Measurements from ENCODE around the gene CDH4.

DNA sequence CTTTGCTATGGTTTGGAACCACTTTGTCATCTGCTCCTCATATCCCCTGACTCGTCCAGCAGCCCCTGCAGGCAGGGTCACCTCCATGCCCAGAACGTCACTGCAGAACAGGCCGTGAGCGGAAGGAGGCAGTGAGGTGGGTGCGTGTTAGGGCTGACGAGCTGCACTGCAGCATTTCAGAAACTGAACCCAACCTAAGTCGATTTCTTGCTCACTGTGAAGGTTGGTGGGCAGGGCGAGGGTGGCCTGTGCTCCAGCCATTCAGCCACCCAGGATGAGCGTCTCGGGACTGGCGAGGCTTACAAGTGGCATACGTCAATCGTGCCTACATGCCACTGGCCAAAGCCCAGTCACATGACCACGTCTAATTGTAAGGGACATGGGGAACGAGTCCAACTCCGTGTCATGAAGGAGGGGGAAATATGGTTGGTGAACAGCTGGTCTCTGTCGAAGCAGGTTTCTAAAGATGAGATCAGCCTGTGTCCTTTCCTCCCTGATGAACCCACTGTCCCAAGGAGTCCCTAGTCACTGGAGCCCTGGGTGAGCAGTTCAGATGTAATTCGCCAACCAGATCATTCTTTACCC lies 524.5 kb downstream of the CDH4 start:
- TF ChIP-seq CEBPB (IDR thresholded peaks at IDR 0.05), result no peak
- no peak for TF ChIP-seq TAF1 (IDR thresholded peaks at IDR 0.05; ENCODE audit: low read depth)
- no peak for TF ChIP-seq RAD21 (IDR thresholded peaks at IDR 0.05; ENCODE audit: low read depth)
- TF ChIP-seq, protein P1, sequence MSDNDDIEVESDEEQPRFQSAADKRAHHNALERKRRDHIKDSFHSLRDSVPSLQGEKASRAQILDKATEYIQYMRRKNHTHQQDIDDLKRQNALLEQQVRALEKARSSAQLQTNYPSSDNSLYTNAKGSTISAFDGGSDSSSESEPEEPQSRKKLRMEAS (IDR thresholded peaks at IDR 0.05), result no peak
- TF ChIP-seq, protein P2, sequence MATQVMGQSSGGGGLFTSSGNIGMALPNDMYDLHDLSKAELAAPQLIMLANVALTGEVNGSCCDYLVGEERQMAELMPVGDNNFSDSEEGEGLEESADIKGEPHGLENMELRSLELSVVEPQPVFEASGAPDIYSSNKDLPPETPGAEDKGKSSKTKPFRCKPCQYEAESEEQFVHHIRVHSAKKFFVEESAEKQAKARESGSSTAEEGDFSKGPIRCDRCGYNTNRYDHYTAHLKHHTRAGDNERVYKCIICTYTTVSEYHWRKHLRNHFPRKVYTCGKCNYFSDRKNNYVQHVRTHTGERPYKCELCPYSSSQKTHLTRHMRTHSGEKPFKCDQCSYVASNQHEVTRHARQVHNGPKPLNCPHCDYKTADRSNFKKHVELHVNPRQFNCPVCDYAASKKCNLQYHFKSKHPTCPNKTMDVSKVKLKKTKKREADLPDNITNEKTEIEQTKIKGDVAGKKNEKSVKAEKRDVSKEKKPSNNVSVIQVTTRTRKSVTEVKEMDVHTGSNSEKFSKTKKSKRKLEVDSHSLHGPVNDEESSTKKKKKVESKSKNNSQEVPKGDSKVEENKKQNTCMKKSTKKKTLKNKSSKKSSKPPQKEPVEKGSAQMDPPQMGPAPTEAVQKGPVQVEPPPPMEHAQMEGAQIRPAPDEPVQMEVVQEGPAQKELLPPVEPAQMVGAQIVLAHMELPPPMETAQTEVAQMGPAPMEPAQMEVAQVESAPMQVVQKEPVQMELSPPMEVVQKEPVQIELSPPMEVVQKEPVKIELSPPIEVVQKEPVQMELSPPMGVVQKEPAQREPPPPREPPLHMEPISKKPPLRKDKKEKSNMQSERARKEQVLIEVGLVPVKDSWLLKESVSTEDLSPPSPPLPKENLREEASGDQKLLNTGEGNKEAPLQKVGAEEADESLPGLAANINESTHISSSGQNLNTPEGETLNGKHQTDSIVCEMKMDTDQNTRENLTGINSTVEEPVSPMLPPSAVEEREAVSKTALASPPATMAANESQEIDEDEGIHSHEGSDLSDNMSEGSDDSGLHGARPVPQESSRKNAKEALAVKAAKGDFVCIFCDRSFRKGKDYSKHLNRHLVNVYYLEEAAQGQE (IDR thresholded peaks at IDR 0.05; ENCODE audit: low read depth), result no peak
- no peak for TF ChIP-seq NFIC (IDR thresholded peaks at IDR 0.05)
- no peak for TF ChIP-seq EP300 (IDR thresholded peaks at IDR 0.05; ENCODE audit: borderline replicate concordance)
- TF ChIP-seq, protein P3, sequence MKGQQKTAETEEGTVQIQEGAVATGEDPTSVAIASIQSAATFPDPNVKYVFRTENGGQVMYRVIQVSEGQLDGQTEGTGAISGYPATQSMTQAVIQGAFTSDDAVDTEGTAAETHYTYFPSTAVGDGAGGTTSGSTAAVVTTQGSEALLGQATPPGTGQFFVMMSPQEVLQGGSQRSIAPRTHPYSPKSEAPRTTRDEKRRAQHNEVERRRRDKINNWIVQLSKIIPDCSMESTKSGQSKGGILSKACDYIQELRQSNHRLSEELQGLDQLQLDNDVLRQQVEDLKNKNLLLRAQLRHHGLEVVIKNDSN (IDR thresholded peaks at IDR 0.05), result no peak
- no peak for TF ChIP-seq YY1 (IDR thresholded peaks at IDR 0.05; ENCODE audit: low read depth)
- no peak for TF ChIP-seq EGR1 (IDR thresholded peaks at IDR 0.05)
- no peak for TF ChIP-seq TCF12 (IDR thresholded peaks at IDR 0.05; ENCODE audit: low read depth)
- TF ChIP-seq CREB1 (IDR thresholded peaks at IDR 0.05; ENCODE audit: low read depth), result no peak
- TF ChIP-seq TEAD4 (IDR thresholded peaks at IDR 0.05), result no peak
- TF ChIP-seq FOXM1 (IDR thresholded peaks at IDR 0.05; ENCODE audit: borderline replicate concordance, low read depth), result no peak

Data from Ishikawa (cell line).